ENCODE results near the gene NOTCH1. TPM values are rescaled to one million over a fixed set of nuclear protein-coding genes. Genes with fewer than 3 reads are reported as not detected.

Gene NOTCH1
- total and polyA plus RNA-seq, 2 donors (not counting 1 experiment from before 2014, with no cell fraction given): 3.3 to 10.9 TPM

DNA sequence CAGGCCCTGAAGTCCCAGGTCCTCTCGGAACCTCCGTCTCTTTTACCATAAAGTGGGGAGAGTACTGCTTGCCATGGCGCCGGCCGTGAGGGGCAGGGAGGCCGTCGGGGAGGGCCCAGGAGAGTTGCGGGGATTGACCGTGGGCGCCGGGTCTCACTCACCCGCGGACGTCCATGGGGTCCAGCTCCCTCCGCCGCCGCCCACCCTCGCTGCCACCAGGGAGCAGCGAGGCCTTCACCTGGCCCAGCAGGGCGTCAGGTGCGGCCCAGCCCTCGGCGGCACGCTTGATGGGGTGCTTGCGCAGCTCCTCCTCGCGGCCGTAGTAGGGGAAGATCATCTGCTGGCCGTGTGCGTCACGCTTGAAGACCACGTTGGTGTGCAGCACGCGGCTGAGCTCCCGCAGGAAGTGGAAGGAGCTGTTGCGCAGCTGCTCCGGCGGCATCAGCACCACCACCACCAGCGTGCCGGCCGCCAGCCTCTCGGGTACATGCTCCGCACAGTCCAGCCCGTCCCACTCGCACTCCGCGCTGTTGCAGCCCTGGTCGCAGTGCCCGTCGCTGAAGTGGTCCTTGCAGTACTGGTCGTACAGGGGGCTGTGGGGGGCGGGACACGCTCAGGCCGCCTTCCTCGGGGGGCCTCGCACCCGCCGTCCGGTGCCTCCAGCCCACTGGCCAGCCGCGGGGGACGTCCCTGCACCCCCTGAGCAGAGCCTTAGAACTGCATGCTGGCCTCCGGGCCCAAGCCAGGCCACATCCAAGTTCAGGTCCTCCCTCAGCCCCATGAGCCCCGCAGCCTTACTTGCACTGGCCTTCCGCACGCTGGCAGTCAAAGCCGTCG, 41.1 kb downstream of the NOTCH1 start:
- DNase-seq (ENCODE audit: low read depth in 2 of 2): no peak
- TF ChIP-seq CTCF (conservative IDR thresholded peaks at IDR 0.05 in 1 of 2, IDR thresholded peaks at IDR 0.05 in 1 of 2; ENCODE audit: low read depth in 1 of 2, low read length in 2 of 2) (no peak), EZH2 (IDR thresholded peaks at IDR 0.05; ENCODE audit: low read length, missing control alignments) (no peak)
- no peak overlapping the region for H2AFZ ChIP-seq (ENCODE audit: low read length)
- H3K27ac ChIP-seq (ENCODE audit: insufficient read depth, low read length): no peak overlapping the region
- no peaks in the 10 kb centered on the region for H3K27me3 ChIP-seq (ENCODE audit: control insufficient read depth, insufficient read depth, low read length)
- no peaks in the 10 kb centered on the region for H4K20me1 ChIP-seq (ENCODE audit: control insufficient read depth, extremely low read depth, insufficient read depth, low read length)
- H3K4me2 ChIP-seq (ENCODE audit: extremely low read depth, insufficient read depth, low read length): no peak overlapping the region
- no peak overlapping the region for H3K9ac ChIP-seq (ENCODE audit: insufficient read depth, low read length)
- no peaks in the 10 kb centered on the region for H3K79me2 ChIP-seq (ENCODE audit: control insufficient read depth, insufficient read depth, low read length)
- no peaks in the 10 kb centered on the region for H3K9me3 ChIP-seq (ENCODE audit: control insufficient read depth, insufficient read depth, low read depth, low read length)
- no peaks in the 10 kb centered on the region for H3K4me1 ChIP-seq (ENCODE audit: control insufficient read depth, extremely low read depth, insufficient read depth, low read length)
- no peak overlapping the region for H3K4me3 ChIP-seq (replicated peaks in 1 of 4; ENCODE audit: control extremely low read depth in 1 of 4, insufficient read depth in 1 of 4, low read depth in 3 of 4, low read length in 4 of 4)
- peaks cover 41% of the 10 kb centered on the region for H3K36me3 ChIP-seq (ENCODE audit: control insufficient read depth, insufficient read depth, low read length)

GRCh38 chr9:136502940-136503550, 42.8 kb downstream of the NOTCH1 start:
- no peaks in the 10 kb centered on the region for H3K27me3 ChIP-seq (ENCODE audit: control insufficient read depth, insufficient read depth, low read length)
- H3K79me2 ChIP-seq (ENCODE audit: control insufficient read depth, insufficient read depth, low read length): no peaks in the 10 kb centered on the region
- no peak overlapping the region for H2AFZ ChIP-seq (ENCODE audit: low read length)
- no peak overlapping the region for H3K4me2 ChIP-seq (ENCODE audit: extremely low read depth, insufficient read depth, low read length)
- no peaks in the 10 kb centered on the region for H4K20me1 ChIP-seq (ENCODE audit: control insufficient read depth, extremely low read depth, insufficient read depth, low read length)
- no peaks in the 10 kb centered on the region for H3K4me1 ChIP-seq (ENCODE audit: control insufficient read depth, extremely low read depth, insufficient read depth, low read length)
- H3K27ac ChIP-seq (ENCODE audit: insufficient read depth, low read length): no peak overlapping the region
- no peak for DNase-seq (ENCODE audit: low read depth in 2 of 2)
- H3K36me3 ChIP-seq (ENCODE audit: control insufficient read depth, insufficient read depth, low read length): peaks cover 43% of the 10 kb centered on the region
- H3K4me3 ChIP-seq (replicated peaks in 1 of 4; ENCODE audit: control extremely low read depth in 1 of 4, insufficient read depth in 1 of 4, low read depth in 3 of 4, low read length in 4 of 4): no peak overlapping the region
- no peak overlapping the region for H3K9ac ChIP-seq (ENCODE audit: insufficient read depth, low read length)
- TF ChIP-seq EZH2 (IDR thresholded peaks at IDR 0.05; ENCODE audit: low read length, missing control alignments) (no peak), CTCF (conservative IDR thresholded peaks at IDR 0.05 in 1 of 2, IDR thresholded peaks at IDR 0.05 in 1 of 2; ENCODE audit: low read depth in 1 of 2, low read length in 2 of 2) (no peak)
- no peaks in the 10 kb centered on the region for H3K9me3 ChIP-seq (ENCODE audit: control insufficient read depth, insufficient read depth, low read depth, low read length)

GRCh38 chr9:136502196-136502595, 43.7 kb downstream of the NOTCH1 start:
- H3K4me2 ChIP-seq (ENCODE audit: extremely low read depth, insufficient read depth, low read length): no peak overlapping the region
- H3K36me3 ChIP-seq (ENCODE audit: control insufficient read depth, insufficient read depth, low read length): peaks cover 42% of the 10 kb centered on the region
- no peaks in the 10 kb centered on the region for H3K9me3 ChIP-seq (ENCODE audit: control insufficient read depth, insufficient read depth, low read depth, low read length)
- H3K9ac ChIP-seq (ENCODE audit: insufficient read depth, low read length): no peak overlapping the region
- H3K27me3 ChIP-seq (ENCODE audit: control insufficient read depth, insufficient read depth, low read length): no peaks in the 10 kb centered on the region
- H3K4me1 ChIP-seq (ENCODE audit: control insufficient read depth, extremely low read depth, insufficient read depth, low read length): no peaks in the 10 kb centered on the region
- no peak for DNase-seq (ENCODE audit: low read depth in 2 of 2)
- no peak overlapping the region for H3K4me3 ChIP-seq (replicated peaks in 1 of 4; ENCODE audit: control extremely low read depth in 1 of 4, insufficient read depth in 1 of 4, low read depth in 3 of 4, low read length in 4 of 4)
- no peak overlapping the region for H3K27ac ChIP-seq (ENCODE audit: insufficient read depth, low read length)
- no peak for TF ChIP-seq CTCF (conservative IDR thresholded peaks at IDR 0.05 in 1 of 2, IDR thresholded peaks at IDR 0.05 in 1 of 2; ENCODE audit: low read depth in 1 of 2, low read length in 2 of 2)
- no peak for TF ChIP-seq EZH2 (IDR thresholded peaks at IDR 0.05; ENCODE audit: low read length, missing control alignments)
- no peaks in the 10 kb centered on the region for H3K79me2 ChIP-seq (ENCODE audit: control insufficient read depth, insufficient read depth, low read length)
- H2AFZ ChIP-seq (ENCODE audit: low read length): no peak overlapping the region
- no peaks in the 10 kb centered on the region for H4K20me1 ChIP-seq (ENCODE audit: control insufficient read depth, extremely low read depth, insufficient read depth, low read length)
